ENCODE measurements around the gene TMPRSS12. TPM values are rescaled to one million over a fixed set of nuclear protein-coding genes. Genes with fewer than 3 reads are reported as not detected.

Gene TMPRSS12
- total and polyA plus RNA-seq, 9 of the 15 experiments (the other 6 are each of a cell fraction or from before 2014, with no cell fraction given), result 0.04 TPM; not detected in 8

DNA sequence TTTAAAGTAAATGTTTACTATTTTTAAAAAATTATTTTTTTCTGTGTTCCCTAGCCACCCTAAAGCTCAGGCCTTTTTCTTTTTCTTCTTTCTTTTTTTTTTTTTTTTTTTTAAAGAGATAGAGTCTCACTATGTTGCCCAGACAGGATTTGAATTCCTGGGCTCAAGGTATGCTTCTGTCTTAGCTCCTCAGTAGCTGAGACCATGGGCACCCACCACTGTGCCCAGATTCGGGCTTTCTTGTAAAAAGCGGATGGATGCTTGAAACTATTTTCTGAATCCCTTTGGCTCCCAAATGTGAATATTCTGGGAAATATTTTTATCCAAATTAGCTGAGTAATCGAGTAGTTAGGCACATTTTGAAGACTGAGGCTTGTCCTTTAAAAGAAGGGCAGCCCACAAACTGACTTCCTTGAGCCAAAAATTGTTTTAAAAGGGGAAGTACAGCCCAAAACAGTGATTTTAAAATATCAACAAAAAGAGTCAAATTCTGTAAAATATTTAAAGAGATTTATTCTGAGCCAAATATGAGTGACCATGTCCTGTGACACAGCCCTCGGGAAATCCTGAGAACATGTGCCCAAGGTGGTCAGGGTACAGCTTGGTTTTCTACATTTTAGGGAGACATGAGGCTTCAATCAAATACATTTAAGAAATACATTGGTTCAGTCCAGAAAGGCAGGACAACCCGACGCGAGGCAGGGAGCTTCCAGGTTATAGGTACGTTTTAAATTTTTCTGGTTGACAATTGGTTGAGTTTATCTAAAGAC lies 80.8 kb downstream of the TMPRSS12 start (continued):
- TF ChIP-seq HBP1 (CRISPR knock-in tag; IDR thresholded peaks at IDR 0.05), result no peak
- TF ChIP-seq ZBTB1 (CRISPR knock-in tag; IDR thresholded peaks at IDR 0.05; ENCODE audit: borderline replicate concordance, low read depth), result no peak
- TF ChIP-seq HCFC1 (IDR thresholded peaks at IDR 0.05; ENCODE audit: low read depth, low read length), result no peak
- no peak for TF ChIP-seq ZNF263 (CRISPR knock-in tag; IDR thresholded peaks at IDR 0.05; ENCODE audit: borderline replicate concordance)
- peak; percentile 43; the same call in 1 of the 2 replicates for TF ChIP-seq ZNF316 (IDR thresholded peaks at IDR 0.05)
- peak; percentile 47 for TF ChIP-seq ZNF512 (tag; IDR thresholded peaks at IDR 0.05)
- TF ChIP-seq, protein P1, sequence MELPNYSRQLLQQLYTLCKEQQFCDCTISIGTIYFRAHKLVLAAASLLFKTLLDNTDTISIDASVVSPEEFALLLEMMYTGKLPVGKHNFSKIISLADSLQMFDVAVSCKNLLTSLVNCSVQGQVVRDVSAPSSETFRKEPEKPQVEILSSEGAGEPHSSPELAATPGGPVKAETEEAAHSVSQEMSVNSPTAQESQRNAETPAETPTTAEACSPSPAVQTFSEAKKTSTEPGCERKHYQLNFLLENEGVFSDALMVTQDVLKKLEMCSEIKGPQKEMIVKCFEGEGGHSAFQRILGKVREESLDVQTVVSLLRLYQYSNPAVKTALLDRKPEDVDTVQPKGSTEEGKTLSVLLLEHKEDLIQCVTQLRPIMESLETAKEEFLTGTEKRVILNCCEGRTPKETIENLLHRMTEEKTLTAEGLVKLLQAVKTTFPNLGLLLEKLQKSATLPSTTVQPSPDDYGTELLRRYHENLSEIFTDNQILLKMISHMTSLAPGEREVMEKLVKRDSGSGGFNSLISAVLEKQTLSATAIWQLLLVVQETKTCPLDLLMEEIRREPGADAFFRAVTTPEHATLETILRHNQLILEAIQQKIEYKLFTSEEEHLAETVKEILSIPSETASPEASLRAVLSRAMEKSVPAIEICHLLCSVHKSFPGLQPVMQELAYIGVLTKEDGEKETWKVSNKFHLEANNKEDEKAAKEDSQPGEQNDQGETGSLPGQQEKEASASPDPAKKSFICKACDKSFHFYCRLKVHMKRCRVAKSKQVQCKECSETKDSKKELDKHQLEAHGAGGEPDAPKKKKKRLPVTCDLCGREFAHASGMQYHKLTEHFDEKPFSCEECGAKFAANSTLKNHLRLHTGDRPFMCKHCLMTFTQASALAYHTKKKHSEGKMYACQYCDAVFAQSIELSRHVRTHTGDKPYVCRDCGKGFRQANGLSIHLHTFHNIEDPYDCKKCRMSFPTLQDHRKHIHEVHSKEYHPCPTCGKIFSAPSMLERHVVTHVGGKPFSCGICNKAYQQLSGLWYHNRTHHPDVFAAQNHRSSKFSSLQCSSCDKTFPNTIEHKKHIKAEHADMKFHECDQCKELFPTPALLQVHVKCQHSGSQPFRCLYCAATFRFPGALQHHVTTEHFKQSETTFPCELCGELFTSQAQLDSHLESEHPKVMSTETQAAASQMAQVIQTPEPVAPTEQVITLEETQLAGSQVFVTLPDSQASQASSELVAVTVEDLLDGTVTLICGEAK (IDR thresholded peaks at IDR 0.05), result 0 out of 2 replicates have a peak, but pooled peaks have one; percentile 17
- TF ChIP-seq, protein P1 (CRISPR knock-in tag; IDR thresholded peaks at IDR 0.05), result no peak
- no peak for TF ChIP-seq GATAD2A (IDR thresholded peaks at IDR 0.05)
- TF ChIP-seq, protein P2, sequence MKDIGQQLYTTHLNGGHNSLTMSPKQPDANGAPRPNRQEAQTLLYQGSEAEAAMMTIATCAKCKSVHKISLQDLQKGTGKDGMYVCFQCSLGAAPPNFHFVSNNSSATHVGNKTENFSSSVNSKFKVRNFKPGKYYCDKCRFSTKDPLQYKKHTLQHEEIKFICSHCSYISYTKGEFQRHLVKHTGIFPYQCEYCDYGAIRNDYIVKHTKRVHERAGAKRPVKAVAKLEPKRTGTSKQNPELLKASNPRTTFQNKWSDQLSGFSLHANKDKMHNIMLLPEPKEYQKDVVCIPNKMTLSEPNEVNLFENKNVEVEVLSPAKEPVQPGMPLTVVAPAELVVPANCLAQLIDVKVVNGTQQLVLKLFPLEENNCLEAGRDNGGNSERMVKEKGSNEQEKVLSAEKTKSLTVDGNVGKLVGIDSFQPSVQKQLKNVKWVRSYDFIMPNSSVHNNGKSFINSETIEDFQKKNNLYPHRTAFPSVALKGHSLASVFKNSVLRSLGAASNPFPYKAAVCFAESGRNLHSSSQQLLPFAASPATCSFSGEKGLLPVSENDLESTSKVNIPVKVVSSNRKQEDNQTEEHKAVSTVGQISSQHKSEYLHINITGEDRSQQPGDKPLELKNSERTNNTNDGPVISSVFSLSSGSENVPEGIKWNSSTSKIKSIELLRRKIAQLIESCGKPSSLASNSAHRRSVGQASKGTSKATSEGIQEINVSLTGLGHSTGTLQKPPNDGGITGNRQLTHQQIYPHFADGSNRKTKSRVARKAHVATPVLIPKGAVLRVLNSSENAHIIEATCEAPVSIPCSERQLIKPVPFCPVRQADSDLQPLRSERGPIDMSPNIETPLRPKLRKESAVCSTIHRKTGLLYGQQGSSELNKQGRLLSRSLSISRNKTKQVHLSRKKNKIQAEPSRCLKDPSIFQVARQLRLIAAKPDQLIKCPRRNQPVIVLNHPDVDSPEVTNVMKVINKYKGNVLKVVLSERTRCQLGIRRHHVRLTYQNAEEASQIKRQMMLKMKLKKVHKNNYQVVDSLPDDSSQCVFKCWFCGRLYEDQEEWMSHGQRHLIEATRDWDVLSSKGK (CRISPR knock-in tag; IDR thresholded peaks at IDR 0.05), result no peak
- peak; percentile 60; the same call in 1 of the 2 replicates for TF ChIP-seq ZNF384 (IDR thresholded peaks at IDR 0.05; ENCODE audit: low read depth, low read length)
